Measurements from ENCODE around the gene STK35. TPM values are rescaled to one million over a fixed set of nuclear protein-coding genes. Genes with fewer than 3 reads are reported as not detected.

Gene STK35
- total and polyA plus RNA-seq, 2 of the 13 experiments (the other 11 are each of a cell fraction or from before 2014, with no cell fraction given), result 27.4 to 29.8 TPM

DNA sequence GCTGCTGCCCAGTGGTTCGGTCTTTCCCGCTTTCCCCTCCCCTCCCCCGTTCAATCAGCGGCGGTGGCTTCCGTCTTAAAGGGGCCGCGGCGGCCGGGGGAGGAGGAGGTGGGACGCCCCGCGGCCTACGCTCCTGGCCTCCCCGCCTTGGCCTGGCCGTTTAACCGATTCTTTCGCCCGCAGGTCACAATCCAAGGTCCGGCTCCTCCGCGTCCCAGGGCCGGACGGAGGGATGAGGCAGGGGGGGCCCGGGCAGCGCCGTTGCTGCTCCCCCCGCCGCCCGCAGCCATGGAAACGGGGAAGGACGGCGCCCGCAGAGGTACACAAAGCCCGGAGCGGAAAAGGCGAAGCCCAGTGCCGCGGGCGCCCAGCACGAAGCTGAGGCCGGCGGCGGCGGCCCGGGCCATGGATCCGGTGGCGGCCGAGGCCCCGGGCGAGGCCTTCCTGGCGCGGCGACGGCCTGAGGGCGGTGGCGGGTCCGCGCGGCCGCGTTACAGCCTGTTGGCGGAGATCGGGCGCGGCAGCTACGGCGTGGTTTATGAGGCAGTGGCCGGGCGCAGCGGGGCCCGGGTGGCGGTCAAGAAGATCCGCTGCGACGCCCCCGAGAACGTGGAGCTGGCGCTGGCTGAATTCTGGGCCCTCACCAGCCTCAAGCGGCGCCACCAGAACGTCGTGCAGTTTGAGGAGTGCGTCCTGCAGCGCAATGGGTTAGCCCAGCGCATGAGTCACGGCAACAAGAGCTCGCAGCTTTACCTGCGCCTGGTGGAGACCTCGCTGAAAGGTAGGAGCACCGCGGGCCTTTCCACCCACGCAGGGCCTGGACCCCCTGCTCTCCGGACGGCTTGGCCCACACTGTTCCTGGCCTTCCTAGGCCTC is 1.2 kb downstream of the STK35 start (continued):
- no peak for TF ChIP-seq HNF1A (IDR thresholded peaks at IDR 0.05; ENCODE audit: low read depth)
- TF ChIP-seq HNF1A (CRISPR knock-in tag; IDR thresholded peaks at IDR 0.05; ENCODE audit: borderline replicate concordance), result no peak; the same call in 1 of the 2 replicates
- TF ChIP-seq ZNF280D (CRISPR knock-in tag; IDR thresholded peaks at IDR 0.05), result peak; percentile 73; the same call in 1 of the 2 replicates
- no peak for TF ChIP-seq ZNF615 (CRISPR knock-in tag; IDR thresholded peaks at IDR 0.05; ENCODE audit: borderline replicate concordance)
- TF ChIP-seq, protein P1, sequence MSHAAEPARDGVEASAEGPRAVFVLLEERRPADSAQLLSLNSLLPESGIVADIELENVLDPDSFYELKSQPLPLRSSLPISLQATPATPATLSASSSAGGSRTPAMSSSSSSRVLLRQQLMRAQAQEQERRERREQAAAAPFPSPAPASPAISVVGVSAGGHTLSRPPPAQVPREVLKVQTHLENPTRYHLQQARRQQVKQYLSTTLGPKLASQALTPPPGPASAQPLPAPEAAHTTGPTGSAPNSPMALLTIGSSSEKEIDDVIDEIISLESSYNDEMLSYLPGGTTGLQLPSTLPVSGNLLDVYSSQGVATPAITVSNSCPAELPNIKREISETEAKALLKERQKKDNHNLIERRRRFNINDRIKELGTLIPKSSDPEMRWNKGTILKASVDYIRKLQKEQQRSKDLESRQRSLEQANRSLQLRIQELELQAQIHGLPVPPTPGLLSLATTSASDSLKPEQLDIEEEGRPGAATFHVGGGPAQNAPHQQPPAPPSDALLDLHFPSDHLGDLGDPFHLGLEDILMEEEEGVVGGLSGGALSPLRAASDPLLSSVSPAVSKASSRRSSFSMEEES (CRISPR knock-in tag; IDR thresholded peaks at IDR 0.05), result 0 out of 2 replicates have a peak, but pooled peaks have one; percentile 0
- TF ChIP-seq FOXA3 (CRISPR knock-in tag; IDR thresholded peaks at IDR 0.05), result no peak
- TF ChIP-seq ZNF550 (CRISPR knock-in tag; IDR thresholded peaks at IDR 0.05; ENCODE audit: borderline replicate concordance), result peak; percentile 72; the same call in 1 of the 2 replicates
- TF ChIP-seq ZNF720 (CRISPR knock-in tag; IDR thresholded peaks at IDR 0.05), result peak; percentile 88; the same call in 1 of the 2 replicates
- no peak for TF ChIP-seq ZNF367 (CRISPR knock-in tag; IDR thresholded peaks at IDR 0.05; ENCODE audit: borderline replicate concordance)
- peak; percentile 25; the same call in 1 of the 2 replicates for TF ChIP-seq AHR (CRISPR knock-in tag; IDR thresholded peaks at IDR 0.05)
- TF ChIP-seq SRSF1 (optimal IDR thresholded peaks at IDR 0.05; ENCODE audit: low read depth, low read length), result peak; percentile 99
- TF ChIP-seq, protein P2, sequence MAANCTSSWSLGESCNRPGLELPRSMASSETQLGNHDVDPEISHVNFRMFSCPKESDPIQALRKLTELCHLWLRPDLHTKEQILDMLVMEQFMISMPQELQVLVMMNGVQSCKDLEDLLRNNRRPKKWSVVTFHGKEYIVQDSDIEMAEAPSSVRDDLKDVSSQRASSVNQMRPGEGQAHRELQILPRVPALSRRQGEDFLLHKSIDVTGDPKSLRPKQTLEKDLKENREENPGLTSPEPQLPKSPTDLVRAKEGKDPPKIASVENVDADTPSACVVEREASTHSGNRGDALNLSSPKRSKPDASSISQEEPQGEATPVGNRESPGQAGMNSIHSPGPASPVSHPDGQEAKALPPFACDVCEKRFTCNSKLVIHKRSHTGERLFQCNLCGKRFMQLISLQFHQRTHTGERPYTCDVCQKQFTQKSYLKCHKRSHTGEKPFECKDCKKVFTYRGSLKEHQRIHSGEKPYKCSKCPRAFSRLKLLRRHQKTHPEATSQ (CRISPR knock-in tag; IDR thresholded peaks at IDR 0.05; ENCODE audit: borderline replicate concordance), result peak; percentile 72; the same call in 1 of the 2 replicates
- no peak for TF ChIP-seq ATF7 (IDR thresholded peaks at IDR 0.05)
- TF ChIP-seq ATF7 (CRISPR knock-in tag; IDR thresholded peaks at IDR 0.05), result no peak
- peak; percentile 80; the same call in 1 of the 2 replicates for TF ChIP-seq ZBTB1 (CRISPR knock-in tag; IDR thresholded peaks at IDR 0.05; ENCODE audit: borderline replicate concordance)

Measured in HepG2 (cell line).